ENCODE results near the gene GAS2L2.

GAS2L2 gene

GRCh38 chr17:35769895-35770486 is 17.0 kb upstream of the GAS2L2 start:
- no peak overlapping the region for H2AFZ ChIP-seq (ENCODE audit: low read depth, low read length)
- H3K4me1 ChIP-seq (ENCODE audit: low read length), result peaks cover 2% of the 10 kb centered on the region
- no peak overlapping the region for H3K9ac ChIP-seq (ENCODE audit: low read length)
- H3K4me3 ChIP-seq (ENCODE audit: low read length), result no peak overlapping the region
- no peaks in the 10 kb centered on the region for H4K20me1 ChIP-seq (ENCODE audit: insufficient read depth, low read length)
- H3K4me2 ChIP-seq (ENCODE audit: low read length), result no peak overlapping the region
- no peak overlapping the region for H3K27ac ChIP-seq (ENCODE audit: low read length)
- H3K9me3 ChIP-seq (ENCODE audit: insufficient read depth, low read length), result no peaks in the 10 kb centered on the region
- H3K27me3 ChIP-seq (ENCODE audit: low read depth, low read length), result peaks cover 33% of the 10 kb centered on the region
- H3K79me2 ChIP-seq (ENCODE audit: low read length), result no peaks in the 10 kb centered on the region
- no peak for TF ChIP-seq EZH2phosphoT487 (IDR thresholded peaks at IDR 0.05; ENCODE audit: low read depth)
- TF ChIP-seq, protein P1, sequence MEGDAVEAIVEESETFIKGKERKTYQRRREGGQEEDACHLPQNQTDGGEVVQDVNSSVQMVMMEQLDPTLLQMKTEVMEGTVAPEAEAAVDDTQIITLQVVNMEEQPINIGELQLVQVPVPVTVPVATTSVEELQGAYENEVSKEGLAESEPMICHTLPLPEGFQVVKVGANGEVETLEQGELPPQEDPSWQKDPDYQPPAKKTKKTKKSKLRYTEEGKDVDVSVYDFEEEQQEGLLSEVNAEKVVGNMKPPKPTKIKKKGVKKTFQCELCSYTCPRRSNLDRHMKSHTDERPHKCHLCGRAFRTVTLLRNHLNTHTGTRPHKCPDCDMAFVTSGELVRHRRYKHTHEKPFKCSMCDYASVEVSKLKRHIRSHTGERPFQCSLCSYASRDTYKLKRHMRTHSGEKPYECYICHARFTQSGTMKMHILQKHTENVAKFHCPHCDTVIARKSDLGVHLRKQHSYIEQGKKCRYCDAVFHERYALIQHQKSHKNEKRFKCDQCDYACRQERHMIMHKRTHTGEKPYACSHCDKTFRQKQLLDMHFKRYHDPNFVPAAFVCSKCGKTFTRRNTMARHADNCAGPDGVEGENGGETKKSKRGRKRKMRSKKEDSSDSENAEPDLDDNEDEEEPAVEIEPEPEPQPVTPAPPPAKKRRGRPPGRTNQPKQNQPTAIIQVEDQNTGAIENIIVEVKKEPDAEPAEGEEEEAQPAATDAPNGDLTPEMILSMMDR (IDR thresholded peaks at IDR 0.05; ENCODE audit: low read depth, low read length), result peak; percentile 52
- no peaks in the 10 kb centered on the region for H3K36me3 ChIP-seq (replicated peaks; ENCODE audit: low read depth, low read length)

DNA sequence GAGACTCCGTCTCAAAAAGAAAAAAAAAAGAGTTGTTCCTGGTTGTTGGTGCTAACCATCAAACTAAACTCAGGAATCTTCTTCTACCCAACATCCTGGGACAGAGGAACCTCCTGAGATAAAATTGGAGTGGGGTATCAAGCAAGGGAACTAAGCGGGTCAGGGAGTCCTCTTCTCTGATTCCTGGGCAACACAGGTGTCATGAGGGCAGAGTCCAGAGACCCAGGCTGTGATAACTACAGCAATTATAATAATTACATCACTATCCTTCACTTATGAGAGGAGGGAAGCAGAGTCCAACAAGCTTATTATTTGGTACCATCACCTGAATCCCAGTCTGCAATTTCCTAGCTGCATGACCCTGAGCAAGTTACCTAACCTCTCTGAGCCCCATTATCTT is 15.8 kb upstream of the GAS2L2 start:
- H3K4me3 ChIP-seq (ENCODE audit: low read length), result no peak overlapping the region
- no peak overlapping the region for H2AFZ ChIP-seq (ENCODE audit: low read depth, low read length)
- H3K4me2 ChIP-seq (ENCODE audit: low read length), result no peak overlapping the region
- H3K9me3 ChIP-seq (ENCODE audit: insufficient read depth, low read length), result no peaks in the 10 kb centered on the region
- no peak overlapping the region for H3K9ac ChIP-seq (ENCODE audit: low read length)
- peaks cover 33% of the 10 kb centered on the region for H3K27me3 ChIP-seq (ENCODE audit: low read depth, low read length)
- no peak overlapping the region for H3K27ac ChIP-seq (ENCODE audit: low read length)
- H4K20me1 ChIP-seq (ENCODE audit: insufficient read depth, low read length), result no peaks in the 10 kb centered on the region
- H3K36me3 ChIP-seq (replicated peaks; ENCODE audit: low read depth, low read length), result no peaks in the 10 kb centered on the region
- H3K4me1 ChIP-seq (ENCODE audit: low read length), result peaks cover 7% of the 10 kb centered on the region
- no peaks in the 10 kb centered on the region for H3K79me2 ChIP-seq (ENCODE audit: low read length)
- TF ChIP-seq, protein P1 (IDR thresholded peaks at IDR 0.05; ENCODE audit: low read depth, low read length), result no peak
- no peak for TF ChIP-seq EZH2phosphoT487 (IDR thresholded peaks at IDR 0.05; ENCODE audit: low read depth)

DNA sequence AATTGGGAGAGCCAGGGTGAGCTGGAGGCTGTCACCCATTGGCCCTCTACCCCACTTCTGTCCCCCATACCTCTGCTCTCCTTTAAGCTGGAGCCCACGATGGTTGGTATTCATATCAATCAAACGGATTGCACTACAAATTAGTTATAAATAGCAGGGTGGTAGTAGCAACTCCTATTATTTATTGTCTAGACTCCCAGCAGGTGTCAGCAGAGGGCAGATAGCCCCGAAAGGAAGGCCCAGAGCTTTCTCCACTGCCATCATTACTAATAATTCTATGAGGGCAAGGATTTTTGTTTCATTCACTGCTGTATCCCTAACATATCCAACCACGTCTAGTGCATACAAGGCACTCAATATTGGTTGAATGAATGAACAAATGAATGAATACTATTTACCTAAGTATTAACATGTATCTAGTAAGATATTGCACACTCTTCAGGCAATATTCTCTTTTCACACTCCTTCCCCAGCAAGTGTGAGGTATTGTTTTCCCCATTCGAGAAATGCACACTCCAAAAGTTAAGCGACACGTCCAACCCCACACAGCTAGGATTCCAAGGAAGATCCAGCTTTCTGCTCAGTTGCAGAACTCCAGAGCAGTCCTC is 14.0 kb upstream of the GAS2L2 start:
- peaks cover 23% of the 10 kb centered on the region for H3K27me3 ChIP-seq (ENCODE audit: low read depth, low read length)
- no peak overlapping the region for H3K27ac ChIP-seq (ENCODE audit: low read length)
- H4K20me1 ChIP-seq (ENCODE audit: insufficient read depth, low read length), result no peaks in the 10 kb centered on the region
- H3K4me2 ChIP-seq (ENCODE audit: low read length), result no peak overlapping the region
- no peak overlapping the region for H3K4me3 ChIP-seq (ENCODE audit: low read length)
- H2AFZ ChIP-seq (ENCODE audit: low read depth, low read length), result no peak overlapping the region
- H3K36me3 ChIP-seq (replicated peaks; ENCODE audit: low read depth, low read length), result no peaks in the 10 kb centered on the region
- no peaks in the 10 kb centered on the region for H3K9me3 ChIP-seq (ENCODE audit: insufficient read depth, low read length)
- TF ChIP-seq EZH2phosphoT487 (IDR thresholded peaks at IDR 0.05; ENCODE audit: low read depth), result no peak
- TF ChIP-seq, protein P1 (IDR thresholded peaks at IDR 0.05; ENCODE audit: low read depth, low read length), result peak; percentile 59
- peaks cover 7% of the 10 kb centered on the region for H3K4me1 ChIP-seq (ENCODE audit: low read length)
- H3K79me2 ChIP-seq (ENCODE audit: low read length), result no peaks in the 10 kb centered on the region
- H3K9ac ChIP-seq (ENCODE audit: low read length), result no peak overlapping the region

GRCh38 chr17:35766489-35766877 is 13.4 kb upstream of the GAS2L2 start:
- Histone ChIP-seq H3K27me3 (ENCODE audit: low read depth, low read length) (peaks cover 20% of the 10 kb centered on the region), H3K9me3 (ENCODE audit: insufficient read depth, low read length) (no peaks in the 10 kb centered on the region), H3K4me3 (ENCODE audit: low read length) (no peak overlapping the region), H3K9ac (ENCODE audit: low read length) (no peak overlapping the region), H2AFZ (ENCODE audit: low read depth, low read length) (no peak overlapping the region), H3K36me3 (replicated peaks; ENCODE audit: low read depth, low read length) (no peaks in the 10 kb centered on the region), H3K4me2 (ENCODE audit: low read length) (no peak overlapping the region), H3K27ac (ENCODE audit: low read length) (no peak overlapping the region), H3K79me2 (ENCODE audit: low read length) (no peaks in the 10 kb centered on the region), H4K20me1 (ENCODE audit: insufficient read depth, low read length) (no peaks in the 10 kb centered on the region), H3K4me1 (ENCODE audit: low read length) (peaks cover 7% of the 10 kb centered on the region)
- no peak for TF ChIP-seq EZH2phosphoT487 (IDR thresholded peaks at IDR 0.05; ENCODE audit: low read depth)
- TF ChIP-seq, protein P1 (IDR thresholded peaks at IDR 0.05; ENCODE audit: low read depth, low read length), result no peak
